Liver (tissue), 3 donors: ENCODE measurements around the gene OR4D11.
"Not testable (repeated sequence)": the region's sequence is repeated elsewhere in the genome, so short reads cannot be mapped to it uniquely, and the experiment has no call there.

Experiments
- CTCF ChIP-seq: fragments of 150-350 bp; IDR thresholded peaks from 2 replicates; pipeline ENCODE4 v1.5.1; 2017; ENCODE audit warnings: improper control_type of control experiment, low read depth, low read length; ENCODE audit not compliant: missing input control
- RAD21 ChIP-seq, 2 donors: IDR thresholded peaks; 2 replicates each; pipeline ENCODE4 v1.6.1; 2016; ENCODE audit warnings: antibody characterized with exemption in 2 of 2, mild to moderate bottlenecking in 2 of 2
- TAF1 ChIP-seq: conservative IDR thresholded peaks from 2 replicates; pipeline ENCODE4 v1.6.1; 2016; ENCODE audit warnings: antibody characterized with exemption, mild to moderate bottlenecking
- YY1 ChIP-seq: IDR thresholded peaks from 2 replicates; pipeline ENCODE4 v1.6.1; 2016; ENCODE audit warnings: antibody characterized with exemption, mild to moderate bottlenecking
- donor health status: healthy.
- donor health status: healthy.

GRCh38 chr11:59520139-59520538, 16.8 kb downstream of the OR4D11 start:
- not testable (repeated sequence) for TF ChIP-seq RAD21 (IDR thresholded peaks at IDR 0.05); CTCF; TAF1; YY1
